Vagina (tissue), 2 donors: ENCODE results near the gene NOS3.

Source experiments
- CTCF ChIP-seq, 3 experiments: fragments of 450-650 bp in 2 of 3; fragments of 200-600 bp in 1 of 3; sonication (generic) in 1 of 3; IDR thresholded peaks; one replicate each; pipeline ENCODE4 v1.5.1; 2017 to 2019; ENCODE audit warnings: antibody characterized with exemption in 3 of 3, mild to moderate bottlenecking in 2 of 3, moderate library complexity in 2 of 3
- POLR2A ChIP-seq, 2 donors: fragments of 450-650 bp; IDR thresholded peaks; one replicate each; pipeline ENCODE4 v1.6.1; 2017; ENCODE audit warnings: antibody characterized with exemption in 2 of 2, mild to moderate bottlenecking in 2 of 2, moderate library complexity in 2 of 2
- POLR2AphosphoS5 ChIP-seq, 2 donors: sonication (generic); formaldehyde crosslinking; IDR thresholded peaks; one replicate each; pipeline ENCODE4 v1.9.0; 2017; ENCODE audit warnings: antibody characterized with exemption in 2 of 2, mild to moderate bottlenecking in 2 of 2, low read depth in 1 of 2; ENCODE audit not compliant: insufficient read depth in 1 of 2

DNA sequence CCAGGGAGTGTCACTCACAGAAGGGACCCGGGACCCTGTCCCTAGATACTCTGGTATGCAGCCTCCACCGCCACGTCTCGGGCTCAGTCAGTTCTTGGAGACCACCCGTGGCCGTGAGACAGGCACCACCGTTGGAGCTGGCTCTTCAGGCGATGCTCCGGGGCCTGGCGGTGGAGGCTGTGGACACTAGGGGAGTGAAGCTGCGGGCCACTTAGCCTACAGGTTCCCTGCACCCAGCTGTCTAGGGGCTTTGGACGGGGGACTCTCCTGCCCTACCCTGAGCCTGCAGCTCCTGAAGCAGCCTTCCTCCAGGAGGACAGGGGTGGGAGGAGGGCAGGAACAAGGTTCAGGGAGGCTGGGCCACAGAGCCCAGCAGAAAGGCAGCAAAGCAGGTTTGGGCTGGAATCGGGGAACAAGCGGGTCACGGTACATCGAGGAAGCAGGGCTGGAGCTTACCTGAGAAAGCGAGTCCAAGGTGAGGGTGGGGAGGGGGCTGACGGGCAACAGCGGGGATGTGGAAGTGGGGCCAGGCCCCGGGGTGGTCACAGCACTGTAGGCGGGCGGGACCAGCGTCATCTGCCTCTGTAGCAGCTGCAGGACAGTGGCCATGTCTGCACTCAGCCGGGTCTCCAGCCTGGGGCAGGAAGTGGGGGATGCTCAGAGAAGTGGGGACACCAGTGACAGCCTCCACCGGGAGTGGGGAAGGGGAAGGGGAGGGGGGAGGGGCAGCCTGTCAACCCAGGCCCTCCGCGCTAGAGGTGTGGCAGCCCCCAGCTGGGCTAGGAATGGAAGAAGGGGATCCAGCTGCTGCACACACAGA, 44.2 kb upstream of the NOS3 start:
- TF ChIP-seq POLR2AphosphoS5 (IDR thresholded peaks at IDR 0.05; ENCODE audit: insufficient read depth in 1 of 2, low read depth in 1 of 2) (no peak), POLR2A (IDR thresholded peaks at IDR 0.05) (no peak), CTCF (IDR thresholded peaks at IDR 0.05) (no peak)
